Right ventricle myocardium inferior (tissue), 1 donor: Measurements from ENCODE around the gene CYP3A7. TPM values are rescaled to one million over a fixed set of nuclear protein-coding genes. Genes with fewer than 3 reads are reported as not detected.
"Not testable (repeated sequence)": the region's sequence is repeated elsewhere in the genome, so short reads cannot be mapped to it uniquely, and the experiment has no call there.

Source experiments
- ATAC-seq: fragments of 200-7000 bp; cut with Tn5 transposase; one replicate; pipeline ENCODE4 v1.9.1; 2020; ENCODE audit warnings: mild to moderate bottlenecking, moderate library complexity
- DNase-seq: peaks from one replicate; pipeline ENCODE4 v3.0.0; 2021; ENCODE audit errors: missing footprints
- intact Hi-C: fragments of 100-400 bp; cut with DNase I; formaldehyde crosslinking; loops from one replicate; pipeline ENCODE4 v1.11.0; 2022
- total RNA-seq: library from RNA; stranded (reverse); fragmentation: NEBNext Ultra II Directional; extraction: Animal tissue kit (Norgen Biotek cat#: 25700); gene quantifications from one replicate; pipeline ENCODE4 v1.2.1, GENCODE V29; 2021
- donor health status: DM: no; HTN: yes; CAD: no; lungs with severe emphysema.

CYP3A7 gene
- total RNA-seq, 1 donor from 2014 or later = not detected

- DNase-seq (no peak), ATAC-seq (no peak)
- intact Hi-C loops = no loop called here
These were observed 14.8 kb downstream of the CYP3A7 start for GRCh38 chr7:99719996-99720769.

GRCh38 chr7:99713995-99714570 is 20.9 kb downstream of the CYP3A7 start:
- intact Hi-C loops = no loop called here
- DNase-seq (no peak), ATAC-seq (no peak)

- ATAC-seq (no peak), DNase-seq (no peak)
- intact Hi-C loops = no loop called here
These were observed 25.0 kb downstream of the CYP3A7 start for GRCh38 chr7:99709838-99710578.

DNA sequence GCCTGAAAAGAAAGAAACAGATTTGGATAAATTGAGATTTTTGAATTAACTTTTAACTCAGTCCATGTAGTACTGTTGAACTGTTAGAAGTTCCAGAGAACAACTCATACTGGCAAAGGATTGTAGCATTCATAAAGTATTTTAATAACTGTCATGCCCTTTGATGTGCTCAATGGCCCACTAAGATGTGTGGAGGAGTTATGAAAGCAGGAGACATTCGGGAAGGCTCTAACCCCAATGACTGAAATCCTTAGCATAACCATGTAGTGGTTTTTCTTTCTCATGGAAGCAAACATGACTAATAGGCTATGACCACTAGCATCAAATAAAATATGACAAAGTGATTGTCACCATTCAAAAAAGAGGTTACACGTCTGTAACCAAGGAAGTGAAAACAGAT is 25.7 kb downstream of the CYP3A7 start:
- no peak for DNase-seq
- intact Hi-C loops = no loop called here
- ATAC-seq = no peak

GRCh38 chr7:99707096-99707495 is 27.9 kb downstream of the CYP3A7 start:
- no peak for ATAC-seq
- intact Hi-C loops = no loop called here
- no peak for DNase-seq

GRCh38 chr7:99699946-99700345 is 35.0 kb downstream of the CYP3A7 start:
- DNase-seq (no peak), ATAC-seq (no peak)
- intact Hi-C loops = no loop called here

- intact Hi-C loops, DNase-seq, ATAC-seq: not testable (repeated sequence)
These were observed 35.9 kb downstream of the CYP3A7 start for GRCh38 chr7:99698867-99699730.

DNA sequence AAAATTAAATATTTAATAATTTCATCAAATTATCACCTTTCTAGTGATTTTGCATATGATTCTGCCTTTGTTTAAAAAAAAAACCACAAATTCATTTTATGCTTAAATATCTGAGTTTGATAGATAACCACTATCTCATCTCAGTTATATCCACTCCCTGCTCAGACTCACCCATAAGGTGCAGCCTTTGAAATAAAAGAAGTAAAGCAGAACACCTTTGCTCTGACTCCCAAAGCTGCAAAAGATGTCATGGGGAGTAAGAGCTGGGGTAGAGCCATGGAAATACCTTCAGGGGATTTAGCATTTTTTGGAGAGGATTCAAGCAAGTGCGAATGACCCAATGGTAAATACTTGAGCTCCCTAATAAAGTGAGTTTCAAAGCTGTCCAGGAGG is 40.1 kb downstream of the CYP3A7 start:
- ATAC-seq = no peak
- intact Hi-C loops = no loop called here
- no peak for DNase-seq

DNA sequence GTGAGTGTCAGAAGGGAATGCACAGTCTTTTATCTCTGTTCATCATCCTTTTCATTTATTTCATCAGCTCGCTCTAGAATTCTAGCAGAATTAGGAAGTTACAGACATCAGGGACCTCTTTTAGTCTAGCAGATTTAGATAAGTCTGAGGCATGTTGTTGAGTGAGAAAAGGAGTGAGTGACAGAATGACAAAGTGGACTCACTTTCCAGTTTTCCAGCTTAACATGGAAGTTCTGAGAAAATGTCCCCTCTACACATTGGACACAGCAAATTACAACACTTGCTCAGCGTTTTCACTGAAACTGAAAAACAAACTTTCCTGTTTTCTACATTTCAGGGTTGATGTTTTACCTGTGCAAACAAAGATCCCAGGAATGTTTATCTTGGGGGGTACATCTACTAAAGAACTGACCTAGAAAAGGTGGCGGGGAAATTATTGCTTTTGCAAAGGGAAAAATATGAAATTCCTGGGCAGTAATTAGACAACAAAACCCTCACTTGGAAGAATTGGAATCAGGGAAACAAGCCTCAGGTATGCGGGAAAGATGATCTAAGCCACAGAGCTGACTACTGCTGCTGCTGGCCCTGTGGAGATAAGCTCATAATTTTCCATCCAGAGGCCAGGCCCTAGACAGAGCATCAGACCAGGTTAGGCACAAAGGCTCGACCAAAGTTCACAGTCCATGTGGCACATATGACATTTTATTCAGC is 40.6 kb downstream of the CYP3A7 start:
- DNase-seq = no peak
- ATAC-seq = no peak
- intact Hi-C loops = no loop called here

GRCh38 chr7:99693427-99694200 is 41.4 kb downstream of the CYP3A7 start:
- DNase-seq (no peak), ATAC-seq (no peak)
- intact Hi-C loops = no loop called here

GRCh38 chr7:99693100-99693426 is 41.9 kb downstream of the CYP3A7 start:
- intact Hi-C loops = no loop called here
- no peak for ATAC-seq
- DNase-seq = no peak

DNA sequence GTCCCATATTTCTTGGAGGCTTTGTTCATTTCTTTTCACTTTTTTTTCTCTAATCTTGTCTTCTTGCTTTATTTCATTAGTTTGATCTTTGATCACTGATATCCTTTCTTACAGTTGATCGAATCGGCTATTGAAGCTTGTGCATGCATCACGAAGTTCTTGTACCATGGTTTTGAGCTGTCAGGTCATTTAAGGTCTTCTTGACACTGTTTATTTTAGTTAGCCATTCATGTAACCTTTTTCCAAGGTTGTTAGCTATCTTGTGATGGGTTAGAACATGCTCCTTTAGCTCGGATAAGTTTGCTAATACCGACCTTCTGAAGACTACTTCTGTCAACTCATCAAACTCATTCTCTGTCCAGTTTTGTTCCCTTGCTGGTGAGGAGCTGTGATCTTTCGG is 42.4 kb downstream of the CYP3A7 start:
- DNase-seq, intact Hi-C loops, ATAC-seq: not testable (repeated sequence)

- ATAC-seq, DNase-seq, intact Hi-C loops: not testable (repeated sequence)
These were observed 43.3 kb downstream of the CYP3A7 start for GRCh38 chr7:99691658-99692057.

- intact Hi-C loops = not testable (repeated sequence)
These were observed 44.1 kb downstream of the CYP3A7 start for GRCh38 chr7:99690918-99691317.

DNA sequence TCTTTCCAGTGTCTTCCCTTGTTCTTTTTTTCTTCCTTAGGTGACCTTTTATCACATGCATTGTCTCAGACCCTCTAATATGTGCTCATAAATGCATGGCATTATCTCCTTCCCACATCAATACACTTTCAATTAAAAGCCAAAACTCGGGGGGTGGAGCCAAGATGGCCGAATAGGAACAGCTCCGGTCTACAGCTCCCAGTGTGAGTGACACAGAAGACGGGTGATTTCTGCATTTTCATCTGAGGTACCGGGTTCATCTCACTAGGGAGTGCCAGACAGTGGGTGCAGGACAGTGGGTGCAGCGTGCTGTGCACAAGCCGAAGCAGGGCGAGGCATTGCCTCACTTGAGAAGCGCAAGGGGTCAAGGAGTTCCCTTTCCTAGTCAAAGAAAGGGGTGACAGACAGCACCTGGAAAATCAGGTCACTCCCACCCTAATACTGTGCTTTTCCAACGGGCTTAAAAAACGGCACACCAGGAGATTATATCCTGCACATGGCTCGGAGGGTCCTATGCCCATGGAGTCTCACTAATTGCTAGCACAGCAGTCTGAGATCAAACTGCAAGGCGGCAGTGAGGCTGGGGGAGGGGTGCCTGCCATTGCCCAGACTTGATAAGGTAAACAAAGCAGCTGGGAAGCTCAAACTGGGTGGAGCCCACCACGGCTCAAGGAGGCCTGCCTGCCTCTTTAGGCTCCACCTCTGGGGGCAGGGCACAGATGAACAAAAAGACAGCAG is 49.0 kb downstream of the CYP3A7 start:
- ATAC-seq, intact Hi-C loops, DNase-seq: not testable (repeated sequence)

More at GRCh38 chr7:99690918-99691317, 44.1 kb downstream of the CYP3A7 start:
- not testable (repeated sequence) for ATAC-seq, DNase-seq

DNA sequence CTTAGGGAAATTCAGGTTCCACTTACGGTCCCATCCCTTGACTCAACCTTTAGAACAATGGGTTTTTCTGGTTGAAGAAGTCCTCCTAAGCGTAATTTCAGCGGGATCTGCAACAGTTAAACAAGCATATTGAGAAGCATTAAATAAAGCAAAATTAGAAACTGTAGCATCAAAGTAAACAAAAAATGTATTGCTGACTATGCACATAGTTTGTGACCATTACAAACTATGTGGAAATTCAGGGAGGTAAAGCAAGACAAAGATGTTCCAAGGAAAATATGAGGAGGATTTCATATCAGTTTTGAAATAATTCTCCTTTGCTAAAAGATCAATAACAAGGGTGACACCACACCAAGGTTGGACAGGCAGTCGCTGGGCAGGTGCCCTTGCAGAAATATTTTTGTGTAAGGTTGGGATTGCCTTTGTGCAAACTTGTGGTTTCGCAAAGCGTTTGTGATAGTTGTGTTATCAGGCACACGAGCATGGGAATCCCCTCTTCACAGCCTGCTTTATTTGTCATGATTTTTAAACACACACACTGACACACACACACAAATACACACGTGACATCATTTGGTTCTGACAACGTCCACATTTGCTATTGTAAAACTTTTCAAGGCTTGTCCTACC is 49.8 kb downstream of the CYP3A7 start:
- intact Hi-C loops = no loop called here
- DNase-seq (no peak), ATAC-seq (no peak)
